ENCODE results near the gene GSTA4. TPM values are rescaled to one million over a fixed set of nuclear protein-coding genes. Genes with fewer than 3 reads are reported as not detected.

Gene GSTA4
- total and polyA plus RNA-seq, 11 donors = 8.5 to 17.0 (median 12.0) TPM

DNA sequence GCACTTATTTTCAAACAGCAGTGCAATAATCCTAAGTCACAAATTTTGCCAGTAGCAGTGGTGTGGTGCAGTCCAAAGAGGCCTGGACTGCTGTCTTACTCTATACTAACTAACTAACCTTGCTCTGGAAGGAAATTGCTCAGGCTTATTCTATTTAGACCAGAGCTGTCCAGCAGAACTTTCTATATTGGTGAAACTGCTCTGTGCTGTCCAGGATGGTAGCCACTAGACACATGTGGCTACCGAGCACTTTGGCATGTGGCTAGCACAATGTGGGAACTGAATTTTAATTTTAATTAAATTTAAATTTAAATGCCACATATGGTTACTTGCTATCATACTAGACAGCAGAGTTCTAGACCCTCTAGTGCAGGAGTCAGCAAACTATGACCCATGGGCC lies 43.1 kb upstream of the GSTA4 start:
- no peak overlapping the region for H3K27ac ChIP-seq
- DNase-seq (no peak), ATAC-seq (no peak)
- peaks cover 0 to 63% (median 28%) of the 10 kb centered on the region in 9 donors for H3K36me3 ChIP-seq
- no peak overlapping the region for H3K4me3 ChIP-seq
- H3K27me3 ChIP-seq = no peaks in the 10 kb centered on the region
- no peaks in the 10 kb centered on the region for H3K9me3 ChIP-seq
- WGBS, 4 donors = 53 to 86% (median 79%) methylated on average over 1 of the region's 1 CpG
- intact Hi-C loops (cut with DNase I) = no loop called here
- peaks cover 0 to 62% (median 35%) of the 10 kb centered on the region in 12 donors for H3K4me1 ChIP-seq
- TF ChIP-seq, protein P1, sequence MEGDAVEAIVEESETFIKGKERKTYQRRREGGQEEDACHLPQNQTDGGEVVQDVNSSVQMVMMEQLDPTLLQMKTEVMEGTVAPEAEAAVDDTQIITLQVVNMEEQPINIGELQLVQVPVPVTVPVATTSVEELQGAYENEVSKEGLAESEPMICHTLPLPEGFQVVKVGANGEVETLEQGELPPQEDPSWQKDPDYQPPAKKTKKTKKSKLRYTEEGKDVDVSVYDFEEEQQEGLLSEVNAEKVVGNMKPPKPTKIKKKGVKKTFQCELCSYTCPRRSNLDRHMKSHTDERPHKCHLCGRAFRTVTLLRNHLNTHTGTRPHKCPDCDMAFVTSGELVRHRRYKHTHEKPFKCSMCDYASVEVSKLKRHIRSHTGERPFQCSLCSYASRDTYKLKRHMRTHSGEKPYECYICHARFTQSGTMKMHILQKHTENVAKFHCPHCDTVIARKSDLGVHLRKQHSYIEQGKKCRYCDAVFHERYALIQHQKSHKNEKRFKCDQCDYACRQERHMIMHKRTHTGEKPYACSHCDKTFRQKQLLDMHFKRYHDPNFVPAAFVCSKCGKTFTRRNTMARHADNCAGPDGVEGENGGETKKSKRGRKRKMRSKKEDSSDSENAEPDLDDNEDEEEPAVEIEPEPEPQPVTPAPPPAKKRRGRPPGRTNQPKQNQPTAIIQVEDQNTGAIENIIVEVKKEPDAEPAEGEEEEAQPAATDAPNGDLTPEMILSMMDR (IDR thresholded peaks at IDR 0.05) = no peak
- TF ChIP-seq POLR2A (IDR thresholded peaks at IDR 0.05) = no peak

DNA sequence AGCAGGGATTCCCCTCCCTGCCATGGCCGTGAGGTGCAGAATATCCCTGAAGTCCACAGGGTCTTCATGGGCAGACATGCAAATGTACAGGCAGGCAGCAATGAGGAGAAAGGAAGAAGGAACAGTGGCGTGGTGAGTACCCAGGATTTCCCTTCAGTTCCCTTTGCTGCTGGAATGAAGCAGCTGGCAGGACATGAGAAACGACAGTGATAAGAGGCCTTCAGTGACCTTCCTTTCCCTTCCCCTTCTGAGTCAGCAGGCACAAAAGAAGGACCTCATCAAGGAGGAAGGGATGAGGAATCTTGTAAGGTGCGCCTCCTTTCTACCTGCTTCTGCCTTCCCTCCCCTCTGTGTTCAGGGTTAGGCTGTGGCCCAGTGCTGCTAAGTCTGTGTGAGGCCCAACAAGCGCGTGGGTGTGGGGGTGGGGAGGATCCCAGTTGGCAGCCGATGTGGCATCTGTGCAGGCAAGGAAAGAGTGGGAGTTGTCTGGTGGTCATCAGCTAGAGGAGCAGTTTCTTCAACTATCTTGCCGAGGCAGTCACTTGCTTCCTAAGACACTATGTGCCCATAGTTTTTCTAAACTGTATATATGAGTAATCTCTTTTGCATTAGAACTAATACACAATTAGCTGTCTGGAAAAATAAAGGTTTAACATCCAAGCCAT lies 40.6 kb upstream of the GSTA4 start:
- no peaks in the 10 kb centered on the region for H3K9me3 ChIP-seq
- H3K27me3 ChIP-seq = no peaks in the 10 kb centered on the region
- 43 to 63% (median 57%) methylated on average over 8 of the region's 8 CpGs for WGBS, 4 donors
- TF ChIP-seq, protein P1 (IDR thresholded peaks at IDR 0.05) = no peak
- TF ChIP-seq POLR2A (IDR thresholded peaks at IDR 0.05) = no peak
- peaks cover 0 to 52% (median 25%) of the 10 kb centered on the region in 12 donors for H3K4me1 ChIP-seq
- no peak overlapping the region for H3K4me3 ChIP-seq
- H3K36me3 ChIP-seq = peaks cover 0 to 79% (median 37%) of the 10 kb centered on the region in 9 donors
- intact Hi-C loops (cut with DNase I) = no loop called here
- DNase-seq (no peak), ATAC-seq (peak; percentile 24 to 73 (median 65))
- peak overlapping the region in 5 of 12 donors; percentile 14 to 56 (median 40) for H3K27ac ChIP-seq

DNA sequence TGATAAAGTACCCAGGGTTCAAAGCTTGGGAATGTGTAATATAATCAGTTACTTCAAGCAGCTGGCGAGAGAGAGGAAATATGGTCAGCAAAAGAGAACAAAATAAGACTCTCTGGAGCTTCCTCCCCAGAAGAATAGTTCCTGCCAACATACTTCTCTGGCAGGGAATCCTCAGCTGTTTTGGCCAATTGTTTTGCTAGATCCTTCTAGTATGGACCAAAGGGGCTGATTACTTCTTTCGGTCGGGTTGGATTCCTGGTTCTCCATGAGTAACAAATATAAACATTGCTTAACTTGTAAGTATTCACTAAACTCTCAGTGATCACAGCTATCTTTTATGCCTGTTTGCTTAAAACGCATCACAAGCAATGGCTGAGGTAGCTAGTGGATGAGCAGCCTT lies 38.7 kb upstream of the GSTA4 start:
- peak in 2 of 4 donors; percentile 16 to 25 for ATAC-seq
- no peaks in the 10 kb centered on the region for H3K27me3 ChIP-seq
- peaks cover 0 to 79% (median 38%) of the 10 kb centered on the region in 9 donors for H3K36me3 ChIP-seq
- DNase-seq = no peak
- peak overlapping the region in 7 of 12 donors; percentile 32 to 62 (median 55) for H3K27ac ChIP-seq
- H3K4me1 ChIP-seq = peaks cover 0 to 52% (median 25%) of the 10 kb centered on the region in 12 donors
- TF ChIP-seq, protein P1 (IDR thresholded peaks at IDR 0.05) = no peak
- no peak for TF ChIP-seq POLR2A (IDR thresholded peaks at IDR 0.05)
- WGBS, 4 donors = 39 to 51% (median 47%) methylated on average over 4 of the region's 4 CpGs
- H3K9me3 ChIP-seq = no peaks in the 10 kb centered on the region
- H3K4me3 ChIP-seq = no peak overlapping the region
- intact Hi-C loops (cut with DNase I) = no loop called here

DNA sequence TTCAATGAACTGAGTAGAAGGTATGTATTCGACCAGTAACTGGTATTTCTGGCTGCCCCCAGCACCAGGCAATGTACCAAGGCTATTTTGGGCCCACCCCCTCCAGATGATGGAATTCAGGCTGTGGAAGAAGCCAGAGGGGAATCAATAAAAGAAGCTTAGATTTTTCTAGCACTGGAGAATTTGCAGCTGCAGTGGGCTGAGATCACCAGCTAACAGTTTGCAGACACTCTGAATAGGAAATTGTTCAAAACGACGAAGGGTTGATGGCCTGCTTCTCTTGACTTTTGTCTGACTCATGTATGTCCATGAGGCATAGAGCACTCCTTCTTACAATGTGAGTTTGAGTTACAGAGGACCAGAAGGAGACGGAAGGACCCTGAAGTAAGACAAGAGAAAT lies 37.8 kb upstream of the GSTA4 start:
- intact Hi-C loops (cut with DNase I) = no loop called here
- peaks cover 0 to 47% (median 25%) of the 10 kb centered on the region in 12 donors for H3K4me1 ChIP-seq
- H3K27ac ChIP-seq = peak overlapping the region in 8 of 12 donors; percentile 6 to 62 (median 50)
- TF ChIP-seq, protein P1 (IDR thresholded peaks at IDR 0.05) = no peak
- no peak for TF ChIP-seq POLR2A (IDR thresholded peaks at IDR 0.05)
- no peaks in the 10 kb centered on the region for H3K27me3 ChIP-seq
- peaks cover 0 to 86% (median 47%) of the 10 kb centered on the region in 9 donors for H3K36me3 ChIP-seq
- ATAC-seq (peak in 2 of 4 donors; percentile 39 to 64), DNase-seq (no peak)
- 40 to 54% (median 47%) methylated on average over 4 of the region's 4 CpGs for WGBS, 4 donors
- H3K9me3 ChIP-seq = no peaks in the 10 kb centered on the region
- no peak overlapping the region for H3K4me3 ChIP-seq

Data from heart left ventricle (tissue), 16 donors.